Stimulated activated CD8-positive, alpha-beta memory T cell treated with anti-CD3 and anti-CD28 coated beads, Interleukin-15, amount 100 ng/mL, for 24 hours (primary cell): ENCODE data around the gene CTPS2.
"Not testable (repeated sequence)": the region's sequence is repeated elsewhere in the genome, so short reads cannot be mapped to it uniquely, and the experiment has no call there.

Source experiments
- DNase-seq: peaks from one replicate; pipeline ENCODE4 v3.0.0-alpha.2; 2020; ENCODE audit warnings: low read depth

Gene CTPS2

GRCh38 chrX:16604337-16604736 lies 108.1 kb downstream of the CTPS2 start:
- no peak for DNase-seq

- DNase-seq = no peak
Measured at GRCh38 chrX:16603822-16604221, 108.6 kb downstream of the CTPS2 start.

- DNase-seq = not testable (repeated sequence)
Measured at GRCh38 chrX:16603235-16603634, 109.2 kb downstream of the CTPS2 start.

GRCh38 chrX:16601885-16602284 lies 110.6 kb downstream of the CTPS2 start:
- no peak for DNase-seq

- no peak for DNase-seq
Measured at GRCh38 chrX:16594490-16594889, 118.0 kb downstream of the CTPS2 start.

GRCh38 chrX:16593801-16594200 lies 118.7 kb downstream of the CTPS2 start:
- no peak for DNase-seq

GRCh38 chrX:16592194-16592770 lies 120.2 kb downstream of the CTPS2 start:
- DNase-seq = no peak

- no peak for DNase-seq
Measured at GRCh38 chrX:16589826-16590225, 122.6 kb downstream of the CTPS2 start.

- DNase-seq = no peak
Measured at GRCh38 chrX:16589211-16589610, 123.3 kb downstream of the CTPS2 start.

GRCh38 chrX:16588266-16588665 lies 124.2 kb downstream of the CTPS2 start:
- DNase-seq = no peak

GRCh38 chrX:16587836-16588235 lies 124.6 kb downstream of the CTPS2 start:
- DNase-seq = no peak

- DNase-seq = no peak
Measured at GRCh38 chrX:16586377-16587112, 125.9 kb downstream of the CTPS2 start.

GRCh38 chrX:16585486-16586376 lies 126.7 kb downstream of the CTPS2 start:
- no peak for DNase-seq

GRCh38 chrX:16580004-16580797 lies 132.3 kb downstream of the CTPS2 start:
- DNase-seq = not testable (repeated sequence)

- DNase-seq = no peak
Measured at GRCh38 chrX:16579517-16579916, 133.0 kb downstream of the CTPS2 start.

- DNase-seq = no peak
Measured at GRCh38 chrX:16578218-16578617, 134.3 kb downstream of the CTPS2 start.

GRCh38 chrX:16577483-16578029 lies 134.9 kb downstream of the CTPS2 start:
- DNase-seq = no peak

GRCh38 chrX:16575388-16575787 lies 137.1 kb downstream of the CTPS2 start:
- DNase-seq = not testable (repeated sequence)

- no peak for DNase-seq
Measured at GRCh38 chrX:16573781-16574180, 138.7 kb downstream of the CTPS2 start.

GRCh38 chrX:16567681-16568080 lies 144.8 kb downstream of the CTPS2 start:
- DNase-seq = no peak

- no peak for DNase-seq
Measured at GRCh38 chrX:16566571-16566970, 145.9 kb downstream of the CTPS2 start.

GRCh38 chrX:16560173-16560572 lies 152.3 kb downstream of the CTPS2 start:
- DNase-seq = no peak
